DOHH2 (cell line): ENCODE data around the gene TTC6.

Experiments
- H3F3A ChIP-seq: fragments of 200-600 bp; sonication (generic), shearing (Covaris generic); 2 replicates; pipeline ENCODE4 v1.6.0; 2016; ENCODE audit warnings: antibody characterized with exemption, mild to moderate bottlenecking; ENCODE audit not compliant: control insufficient read depth, insufficient read depth
- H3K27ac ChIP-seq: fragments of 200-600 bp; sonication (generic); 2 replicates; pipeline ENCODE4 v1.5.1; 2014; ENCODE audit warnings: low read depth, mild to moderate bottlenecking, low read length, moderate library complexity
- H3K27me3 ChIP-seq: fragments of 200-600 bp; sonication (generic); 2 replicates; pipeline ENCODE4 v1.6.1; 2014; ENCODE audit warnings: mild to moderate bottlenecking, low read length, mixed read lengths; ENCODE audit not compliant: control insufficient read depth
- H3K36me3 ChIP-seq: fragments of 200-600 bp; sonication (generic); 2 replicates; pipeline ENCODE4 v1.6.1; 2014; ENCODE audit warnings: mild to moderate bottlenecking, low read length, moderate library complexity, mixed read lengths; ENCODE audit not compliant: control insufficient read depth
- H3K4me1 ChIP-seq: fragments of 200-600 bp; sonication (generic); 2 replicates; pipeline ENCODE4 v1.6.1; 2014; ENCODE audit warnings: mild to moderate bottlenecking, low read length, mixed read lengths; ENCODE audit not compliant: control insufficient read depth
- H3K4me2 ChIP-seq: fragments of 200-600 bp; sonication (generic); 2 replicates; pipeline ENCODE4 v1.6.0; 2014; ENCODE audit warnings: mild to moderate bottlenecking, low read length, moderate library complexity
- H3K4me3 ChIP-seq: fragments of 200-600 bp; sonication (generic); 2 replicates; pipeline ENCODE4 v1.5.1; 2014; ENCODE audit warnings: mild to moderate bottlenecking, low read length, mixed read lengths
- H3K79me2 ChIP-seq: fragments of 200-600 bp; sonication (generic); 2 replicates; pipeline ENCODE4 v1.6.1; 2014; ENCODE audit warnings: mild to moderate bottlenecking, low read length, mixed read lengths; ENCODE audit not compliant: control insufficient read depth
- H3K9me2 ChIP-seq: fragments of 200-600 bp; sonication (generic); replicated peaks from 2 replicates; pipeline ENCODE4 v1.6.1; 2014; ENCODE audit warnings: mild to moderate bottlenecking, low read length, mixed read lengths; ENCODE audit not compliant: control insufficient read depth
- H3K9me3 ChIP-seq: fragments of 200-600 bp; sonication (generic); 2 replicates; pipeline ENCODE4 v1.6.1; 2014; ENCODE audit warnings: antibody characterized with exemption, low read length, mixed read lengths; ENCODE audit not compliant: control insufficient read depth, insufficient read depth
- H4K20me1 ChIP-seq: fragments of 200-600 bp; sonication (generic); 2 replicates; pipeline ENCODE4 v1.6.0; 2014; ENCODE audit warnings: low read depth, mild to moderate bottlenecking, antibody characterized with exemption, low read length, moderate library complexity; ENCODE audit not compliant: control insufficient read depth, insufficient read depth
- EZH2phosphoT487 ChIP-seq: fragments of 200-600 bp; sonication (generic); IDR thresholded peaks from 2 replicates; pipeline ENCODE4 v1.6.1; 2017; ENCODE audit warnings: borderline replicate concordance, mild to moderate bottlenecking, antibody characterized with exemption, low read length, moderate library complexity, mixed read lengths
- TF ChIP-seq, protein P1 (sequence below): fragments of 200-600 bp; sonication (generic); IDR thresholded peaks from one replicate; pipeline ENCODE4 v1.5.1; 2014; ENCODE audit warnings: antibody characterized with exemption, mild to moderate bottlenecking, low read depth, low read length; ENCODE audit not compliant: poor library complexity, severe bottlenecking

Gene TTC6

GRCh38 chr14:37558740-37559139, 36.7 kb upstream of the TTC6 start:
- no peak overlapping the region for H3K4me2 ChIP-seq
- no peak for TF ChIP-seq EZH2phosphoT487
- TF ChIP-seq, protein P1, sequence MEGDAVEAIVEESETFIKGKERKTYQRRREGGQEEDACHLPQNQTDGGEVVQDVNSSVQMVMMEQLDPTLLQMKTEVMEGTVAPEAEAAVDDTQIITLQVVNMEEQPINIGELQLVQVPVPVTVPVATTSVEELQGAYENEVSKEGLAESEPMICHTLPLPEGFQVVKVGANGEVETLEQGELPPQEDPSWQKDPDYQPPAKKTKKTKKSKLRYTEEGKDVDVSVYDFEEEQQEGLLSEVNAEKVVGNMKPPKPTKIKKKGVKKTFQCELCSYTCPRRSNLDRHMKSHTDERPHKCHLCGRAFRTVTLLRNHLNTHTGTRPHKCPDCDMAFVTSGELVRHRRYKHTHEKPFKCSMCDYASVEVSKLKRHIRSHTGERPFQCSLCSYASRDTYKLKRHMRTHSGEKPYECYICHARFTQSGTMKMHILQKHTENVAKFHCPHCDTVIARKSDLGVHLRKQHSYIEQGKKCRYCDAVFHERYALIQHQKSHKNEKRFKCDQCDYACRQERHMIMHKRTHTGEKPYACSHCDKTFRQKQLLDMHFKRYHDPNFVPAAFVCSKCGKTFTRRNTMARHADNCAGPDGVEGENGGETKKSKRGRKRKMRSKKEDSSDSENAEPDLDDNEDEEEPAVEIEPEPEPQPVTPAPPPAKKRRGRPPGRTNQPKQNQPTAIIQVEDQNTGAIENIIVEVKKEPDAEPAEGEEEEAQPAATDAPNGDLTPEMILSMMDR, result no peak
- no peaks in the 10 kb centered on the region for H3F3A ChIP-seq
- no peaks in the 10 kb centered on the region for H3K9me3 ChIP-seq
- H3K4me1 ChIP-seq, result no peaks in the 10 kb centered on the region
- H3K79me2 ChIP-seq, result no peaks in the 10 kb centered on the region
- H3K36me3 ChIP-seq, result no peaks in the 10 kb centered on the region
- H3K4me3 ChIP-seq, result no peak overlapping the region
- no peaks in the 10 kb centered on the region for H3K27me3 ChIP-seq
- H3K27ac ChIP-seq, result no peak overlapping the region
- no peaks in the 10 kb centered on the region for H4K20me1 ChIP-seq
- no peaks in the 10 kb centered on the region for H3K9me2 ChIP-seq

DNA sequence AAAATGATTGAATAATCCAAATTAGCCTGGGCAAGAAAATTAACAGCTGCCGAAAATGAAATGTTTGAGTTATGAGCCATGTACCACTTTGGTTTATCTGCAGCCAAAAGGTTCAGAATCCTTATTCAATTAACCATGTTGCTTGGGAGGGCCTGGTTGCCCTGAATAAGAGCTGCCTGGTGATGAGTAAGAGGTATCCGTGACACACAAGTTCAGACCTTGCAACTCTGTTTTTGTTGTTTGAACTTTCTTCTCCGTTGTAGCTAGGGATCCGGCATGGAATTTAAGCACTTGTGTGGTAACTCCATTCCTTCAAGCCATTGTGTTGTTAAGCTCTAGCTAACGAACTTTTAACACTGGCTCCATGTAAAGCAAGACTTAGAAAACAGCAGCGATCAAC, 36.0 kb upstream of the TTC6 start:
- Histone ChIP-seq H3K27me3 (no peaks in the 10 kb centered on the region), H3K79me2 (no peaks in the 10 kb centered on the region), H3K9me2 (no peaks in the 10 kb centered on the region), H3K9me3 (no peaks in the 10 kb centered on the region), H3K27ac (no peak overlapping the region), H3F3A (no peaks in the 10 kb centered on the region), H3K4me2 (no peak overlapping the region), H3K4me3 (no peak overlapping the region), H4K20me1 (no peaks in the 10 kb centered on the region), H3K36me3 (no peaks in the 10 kb centered on the region), H3K4me1 (no peaks in the 10 kb centered on the region)
- TF ChIP-seq, protein P1, result no peak
- no peak for TF ChIP-seq EZH2phosphoT487

GRCh38 chr14:37563189-37563588, 32.2 kb upstream of the TTC6 start:
- Histone ChIP-seq H3K27ac (no peak overlapping the region), H4K20me1 (no peaks in the 10 kb centered on the region), H3K27me3 (no peaks in the 10 kb centered on the region), H3K9me2 (no peaks in the 10 kb centered on the region; the same call in 1 of the 2 replicates), H3K4me2 (no peak overlapping the region), H3K79me2 (no peaks in the 10 kb centered on the region), H3K4me3 (no peak overlapping the region), H3K36me3 (no peaks in the 10 kb centered on the region), H3F3A (no peaks in the 10 kb centered on the region), H3K4me1 (no peaks in the 10 kb centered on the region), H3K9me3 (no peaks in the 10 kb centered on the region)
- TF ChIP-seq, protein P1, result no peak
- TF ChIP-seq EZH2phosphoT487, result no peak

GRCh38 chr14:37565550-37565949, 29.9 kb upstream of the TTC6 start:
- Histone ChIP-seq H3K4me3 (no peak overlapping the region), H3K9me2 (no peaks in the 10 kb centered on the region; the same call in 1 of the 2 replicates), H4K20me1 (no peaks in the 10 kb centered on the region), H3K9me3 (no peaks in the 10 kb centered on the region), H3K27me3 (no peaks in the 10 kb centered on the region), H3K4me2 (no peak overlapping the region), H3F3A (no peaks in the 10 kb centered on the region), H3K4me1 (no peaks in the 10 kb centered on the region), H3K36me3 (no peaks in the 10 kb centered on the region), H3K79me2 (no peaks in the 10 kb centered on the region), H3K27ac (no peak overlapping the region)
- TF ChIP-seq, protein P1, result no peak
- TF ChIP-seq EZH2phosphoT487, result no peak
